ENCODE data around the gene SLC9A7. TPM values are rescaled to one million over a fixed set of nuclear protein-coding genes. Genes with fewer than 3 reads are reported as not detected.

SLC9A7 gene
- polyA plus RNA-seq, 1 experiment, result 15.3 TPM

DNA sequence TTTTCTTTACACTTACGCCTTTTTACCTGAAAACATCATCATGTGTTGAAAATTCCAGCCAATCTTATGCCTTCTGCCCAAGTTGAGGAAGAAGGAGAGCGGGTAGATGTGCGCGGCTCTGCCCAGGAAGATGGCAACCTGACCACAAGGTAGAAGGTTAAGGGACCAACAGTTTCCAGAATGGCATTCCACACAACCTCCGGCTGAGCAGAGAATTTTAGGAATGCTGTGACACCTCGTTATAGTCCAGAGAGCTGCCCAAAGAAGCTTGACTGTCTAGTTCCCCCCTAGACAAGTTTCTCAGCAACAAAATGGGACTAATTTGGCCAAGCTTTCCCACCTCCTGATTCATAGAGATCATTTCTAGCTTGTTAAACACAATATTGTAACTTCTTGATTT is 110.3 kb downstream of the SLC9A7 start:
- POLR2A ChIA-PET, result no interaction called here
- CTCF ChIA-PET, result no interaction called here
- no peak overlapping the region for H3K27ac ChIP-seq (ENCODE audit: low read depth, low read length)
- no peaks in the 10 kb centered on the region for H3K9me3 ChIP-seq (ENCODE audit: control insufficient read depth, insufficient read depth, low read length)
- no peaks in the 10 kb centered on the region for H3K27me3 ChIP-seq (ENCODE audit: control insufficient read depth, insufficient read depth, low read length)
- TF ChIP-seq, protein P1, sequence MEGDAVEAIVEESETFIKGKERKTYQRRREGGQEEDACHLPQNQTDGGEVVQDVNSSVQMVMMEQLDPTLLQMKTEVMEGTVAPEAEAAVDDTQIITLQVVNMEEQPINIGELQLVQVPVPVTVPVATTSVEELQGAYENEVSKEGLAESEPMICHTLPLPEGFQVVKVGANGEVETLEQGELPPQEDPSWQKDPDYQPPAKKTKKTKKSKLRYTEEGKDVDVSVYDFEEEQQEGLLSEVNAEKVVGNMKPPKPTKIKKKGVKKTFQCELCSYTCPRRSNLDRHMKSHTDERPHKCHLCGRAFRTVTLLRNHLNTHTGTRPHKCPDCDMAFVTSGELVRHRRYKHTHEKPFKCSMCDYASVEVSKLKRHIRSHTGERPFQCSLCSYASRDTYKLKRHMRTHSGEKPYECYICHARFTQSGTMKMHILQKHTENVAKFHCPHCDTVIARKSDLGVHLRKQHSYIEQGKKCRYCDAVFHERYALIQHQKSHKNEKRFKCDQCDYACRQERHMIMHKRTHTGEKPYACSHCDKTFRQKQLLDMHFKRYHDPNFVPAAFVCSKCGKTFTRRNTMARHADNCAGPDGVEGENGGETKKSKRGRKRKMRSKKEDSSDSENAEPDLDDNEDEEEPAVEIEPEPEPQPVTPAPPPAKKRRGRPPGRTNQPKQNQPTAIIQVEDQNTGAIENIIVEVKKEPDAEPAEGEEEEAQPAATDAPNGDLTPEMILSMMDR (IDR thresholded peaks at IDR 0.05; ENCODE audit: low read depth, low read length), result no peak
- no peak overlapping the region for H3K4me3 ChIP-seq (ENCODE audit: low read depth, low read length)
- DNase-seq (ENCODE audit: low read depth, low spot score), result no peak

DNA sequence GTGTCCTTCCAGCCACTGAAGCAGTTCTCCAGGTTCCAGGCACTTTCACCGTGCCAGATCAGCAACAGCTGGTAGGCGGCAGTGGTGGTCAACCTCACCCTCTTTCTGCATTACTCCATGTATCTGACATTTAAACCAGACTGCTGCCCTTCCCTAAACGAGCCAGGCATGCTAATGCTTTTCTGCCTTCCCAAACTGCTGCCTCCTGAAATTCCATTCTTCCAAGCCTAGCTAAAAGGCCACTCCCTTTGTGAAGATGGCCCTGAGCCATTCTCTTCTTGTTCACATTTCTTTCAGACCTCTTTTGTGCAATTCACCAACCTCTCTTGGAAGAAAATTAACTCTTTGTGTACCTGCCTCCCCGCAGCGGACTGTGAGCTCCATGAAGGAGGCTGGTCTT is 111.7 kb downstream of the SLC9A7 start:
- TF ChIP-seq, protein P1 (IDR thresholded peaks at IDR 0.05; ENCODE audit: low read depth, low read length), result no peak
- no peaks in the 10 kb centered on the region for H3K27me3 ChIP-seq (ENCODE audit: control insufficient read depth, insufficient read depth, low read length)
- CTCF ChIA-PET, result no interaction called here
- POLR2A ChIA-PET, result no interaction called here
- no peak overlapping the region for H3K4me3 ChIP-seq (ENCODE audit: low read depth, low read length)
- H3K27ac ChIP-seq (ENCODE audit: low read depth, low read length), result no peak overlapping the region
- H3K9me3 ChIP-seq (ENCODE audit: control insufficient read depth, insufficient read depth, low read length), result no peaks in the 10 kb centered on the region
- no peak for DNase-seq (ENCODE audit: low read depth, low spot score)

DNA sequence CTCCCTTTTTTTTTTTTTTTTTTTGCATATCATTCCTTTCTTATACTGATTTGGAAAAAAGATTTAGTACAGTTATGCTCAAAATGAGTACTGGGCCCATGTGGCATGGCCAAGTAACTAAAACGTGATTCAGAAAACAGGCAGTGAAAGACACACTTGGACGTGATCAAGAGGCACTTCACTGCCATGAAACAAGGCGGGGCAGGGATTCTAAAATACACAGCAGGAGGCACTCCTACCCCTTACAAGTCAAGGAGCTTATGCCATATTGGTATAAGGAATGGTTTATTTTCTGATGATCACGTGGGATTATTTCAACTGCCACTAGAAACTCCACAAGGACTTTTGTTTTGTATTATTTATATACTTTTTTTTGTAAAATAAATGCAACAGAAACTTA is 113.3 kb downstream of the SLC9A7 start:
- TF ChIP-seq, protein P1 (IDR thresholded peaks at IDR 0.05; ENCODE audit: low read depth, low read length), result no peak
- CTCF ChIA-PET, result no interaction called here
- no peak overlapping the region for H3K27ac ChIP-seq (ENCODE audit: low read depth, low read length)

DNA sequence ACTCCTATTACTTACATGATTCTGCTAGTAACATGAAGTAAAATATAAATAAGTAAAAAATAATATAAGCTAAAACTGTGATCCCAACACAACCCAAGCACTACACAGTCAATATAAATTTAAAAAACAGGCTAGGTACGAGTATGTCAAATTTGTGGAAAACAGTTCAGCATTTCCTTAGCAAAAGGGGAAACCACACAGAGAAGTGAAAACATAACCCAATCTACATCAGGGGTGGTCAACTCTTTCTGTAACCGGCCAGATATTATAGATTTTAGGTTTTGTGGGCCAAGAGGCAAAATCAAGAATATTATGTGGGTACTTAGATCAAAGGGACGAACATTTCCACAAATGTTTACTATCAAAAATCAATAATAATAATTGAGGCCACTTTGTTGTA is 115.3 kb downstream of the SLC9A7 start:
- no peak overlapping the region for H3K4me3 ChIP-seq (ENCODE audit: low read depth, low read length)
- ChIA-PET CTCF (interaction anchor here (0.8 to 1.0 kb wide), 3 partner anchors 43 to 153 kb away, joined by 3 to 4 read pairs (median 3); no protein-coding TSS in a partner anchor), POLR2A (no interaction called here)
- TF ChIP-seq, protein P1 (IDR thresholded peaks at IDR 0.05; ENCODE audit: low read depth, low read length), result no peak
- H3K27ac ChIP-seq (ENCODE audit: low read depth, low read length), result no peak overlapping the region
- no peak for DNase-seq (ENCODE audit: low read depth, low spot score)
- H3K27me3 ChIP-seq (ENCODE audit: control insufficient read depth, insufficient read depth, low read length), result no peaks in the 10 kb centered on the region
- H3K9me3 ChIP-seq (ENCODE audit: control insufficient read depth, insufficient read depth, low read length), result no peaks in the 10 kb centered on the region

More for the DNA sequence above, 113.3 kb downstream of the SLC9A7 start:
- Histone ChIP-seq H3K9me3 (ENCODE audit: control insufficient read depth, insufficient read depth, low read length) (no peaks in the 10 kb centered on the region), H3K27me3 (ENCODE audit: control insufficient read depth, insufficient read depth, low read length) (no peaks in the 10 kb centered on the region), H3K4me3 (ENCODE audit: low read depth, low read length) (no peak overlapping the region)
- POLR2A ChIA-PET, result no interaction called here
- DNase-seq (ENCODE audit: low read depth, low spot score), result no peak

DNA sequence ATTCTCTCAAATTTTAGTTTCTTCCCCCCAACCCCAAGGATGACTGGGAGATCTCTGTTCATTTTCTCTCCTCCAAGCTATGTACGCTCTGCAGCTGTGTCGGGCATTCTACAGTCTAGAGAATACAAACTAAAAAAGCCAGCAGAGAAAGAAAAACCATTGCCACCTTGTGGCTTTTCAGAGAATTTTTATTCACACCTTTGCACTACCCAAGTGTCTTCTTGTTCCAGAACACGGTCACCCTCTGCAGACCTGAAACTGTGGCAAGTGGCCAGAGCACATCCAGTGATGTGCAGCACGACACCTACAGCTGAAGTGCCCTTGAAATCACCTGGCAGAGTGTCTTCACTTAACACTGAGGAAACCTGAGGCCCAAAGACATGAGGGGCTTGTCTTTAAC is 116.8 kb downstream of the SLC9A7 start:
- H3K27me3 ChIP-seq (ENCODE audit: control insufficient read depth, insufficient read depth, low read length), result no peaks in the 10 kb centered on the region
- ChIA-PET POLR2A (no interaction called here), CTCF (interaction anchor here (0.5 to 1.9 kb wide), 4 partner anchors 64 to 87 kb away, joined by 3 to 10 read pairs (median 6); no protein-coding TSS in a partner anchor)
- no peak for DNase-seq (ENCODE audit: low read depth, low spot score)
- no peak overlapping the region for H3K4me3 ChIP-seq (ENCODE audit: low read depth, low read length)
- no peak overlapping the region for H3K27ac ChIP-seq (ENCODE audit: low read depth, low read length)
- H3K9me3 ChIP-seq (ENCODE audit: control insufficient read depth, insufficient read depth, low read length), result no peaks in the 10 kb centered on the region
- TF ChIP-seq, protein P1 (IDR thresholded peaks at IDR 0.05; ENCODE audit: low read depth, low read length), result peak; percentile 38; the same call in 1 of the 2 replicates

All from AG04450 (cell line).